ENCODE measurements around the gene COL5A3.

- no peak for TF ChIP-seq POLR2A (IDR thresholded peaks at IDR 0.05; ENCODE audit: low read depth, low read length)
- no peak for TF ChIP-seq POLR2AphosphoS5 (IDR thresholded peaks at IDR 0.05; ENCODE audit: low read depth, low read length)
Observed at GRCh38 chr19:9936326-9937000, 73.8 kb downstream of the COL5A3 start, which contains the start of gene OLFM2.

All from GM12892 (cell line).